ENCODE measurements around the gene ATP9B.

DNA sequence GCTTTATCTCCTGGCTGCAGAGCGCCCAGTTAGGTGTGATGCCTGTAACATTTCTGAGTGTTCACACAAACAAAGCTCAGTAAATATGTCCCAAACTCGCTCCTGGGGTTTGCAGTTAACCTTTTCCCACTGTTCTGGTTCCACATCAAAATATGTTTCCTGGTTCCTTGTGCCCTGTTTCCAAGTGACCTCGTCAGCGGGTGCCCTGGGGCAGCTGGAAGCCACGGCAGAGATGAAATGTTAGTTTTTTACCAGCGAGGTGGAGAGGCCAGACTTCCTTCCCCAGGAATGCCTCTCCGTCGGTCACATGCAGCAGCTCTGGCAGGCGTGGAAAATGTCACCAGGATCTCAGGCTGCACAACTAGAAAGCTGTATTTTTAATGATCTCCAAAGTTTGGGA, 344.7 kb downstream of the ATP9B start:
- no peak for TF ChIP-seq EZH2 (optimal IDR thresholded peaks at IDR 0.05; ENCODE audit: low read depth, low read length)
- TF ChIP-seq, protein P1, sequence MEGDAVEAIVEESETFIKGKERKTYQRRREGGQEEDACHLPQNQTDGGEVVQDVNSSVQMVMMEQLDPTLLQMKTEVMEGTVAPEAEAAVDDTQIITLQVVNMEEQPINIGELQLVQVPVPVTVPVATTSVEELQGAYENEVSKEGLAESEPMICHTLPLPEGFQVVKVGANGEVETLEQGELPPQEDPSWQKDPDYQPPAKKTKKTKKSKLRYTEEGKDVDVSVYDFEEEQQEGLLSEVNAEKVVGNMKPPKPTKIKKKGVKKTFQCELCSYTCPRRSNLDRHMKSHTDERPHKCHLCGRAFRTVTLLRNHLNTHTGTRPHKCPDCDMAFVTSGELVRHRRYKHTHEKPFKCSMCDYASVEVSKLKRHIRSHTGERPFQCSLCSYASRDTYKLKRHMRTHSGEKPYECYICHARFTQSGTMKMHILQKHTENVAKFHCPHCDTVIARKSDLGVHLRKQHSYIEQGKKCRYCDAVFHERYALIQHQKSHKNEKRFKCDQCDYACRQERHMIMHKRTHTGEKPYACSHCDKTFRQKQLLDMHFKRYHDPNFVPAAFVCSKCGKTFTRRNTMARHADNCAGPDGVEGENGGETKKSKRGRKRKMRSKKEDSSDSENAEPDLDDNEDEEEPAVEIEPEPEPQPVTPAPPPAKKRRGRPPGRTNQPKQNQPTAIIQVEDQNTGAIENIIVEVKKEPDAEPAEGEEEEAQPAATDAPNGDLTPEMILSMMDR (IDR thresholded peaks at IDR 0.05; ENCODE audit: low read length): no peak

Measured in MM.1S (cell line).